ENCODE measurements around the gene EXD1. TPM values are rescaled to one million over a fixed set of nuclear protein-coding genes. Genes with fewer than 3 reads are reported as not detected.

EXD1 gene
- total and polyA plus RNA-seq, 12 donors = not detected

DNA sequence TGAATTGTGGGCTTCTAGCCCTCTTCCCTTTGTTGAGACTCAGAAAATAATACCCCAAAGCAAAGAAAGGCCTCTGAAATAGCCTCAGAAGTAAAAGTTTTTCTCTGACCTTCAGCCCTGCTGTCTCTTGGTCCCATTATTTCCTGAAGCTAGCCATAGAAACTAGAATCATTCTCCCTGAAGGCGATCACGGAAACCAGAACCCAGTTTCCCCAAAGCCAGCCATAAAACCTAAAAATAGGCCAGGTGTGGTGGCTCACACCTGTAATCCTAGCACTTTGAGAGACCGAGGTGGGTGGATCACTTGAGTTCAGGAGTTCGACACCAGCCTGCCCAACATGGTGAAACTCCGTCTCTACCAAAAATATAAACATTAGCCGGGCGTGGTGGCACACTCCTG lies 27.2 kb downstream of the EXD1 start:
- no peaks in the 10 kb centered on the region for H3K9me3 ChIP-seq
- H3K27me3 ChIP-seq = peaks cover 0 to 19% (median 0%) of the 10 kb centered on the region in 7 donors
- WGBS, 2 donors = 93 to 98% methylated on average over 7 of the region's 7 CpGs
- DNase-seq = no peak
- ATAC-seq = no peak
- H3K36me3 ChIP-seq = no peaks in the 10 kb centered on the region
- intact Hi-C loops (cut with DNase I) = no loop called here
- no peak for TF ChIP-seq CTCF (IDR thresholded peaks at IDR 0.05)
- no peak overlapping the region for H3K27ac ChIP-seq
- no peak overlapping the region for H3K4me3 ChIP-seq
- no peaks in the 10 kb centered on the region for H3K4me1 ChIP-seq

GRCh38 chr15:41199470-41199869 lies 31.1 kb downstream of the EXD1 start:
- Histone ChIP-seq H3K4me3 (no peak overlapping the region), H3K9me3 (peaks cover 0 to 4% (median 0%) of the 10 kb centered on the region in 11 donors), H3K27ac (no peak overlapping the region), H3K36me3 (no peaks in the 10 kb centered on the region), H3K27me3 (peaks cover 0 to 7% (median 0%) of the 10 kb centered on the region in 7 donors), H3K4me1 (no peaks in the 10 kb centered on the region)
- ATAC-seq (no peak), DNase-seq (no peak)
- no peak for TF ChIP-seq CTCF (IDR thresholded peaks at IDR 0.05)
- intact Hi-C loops (cut with DNase I) = no loop called here

DNA sequence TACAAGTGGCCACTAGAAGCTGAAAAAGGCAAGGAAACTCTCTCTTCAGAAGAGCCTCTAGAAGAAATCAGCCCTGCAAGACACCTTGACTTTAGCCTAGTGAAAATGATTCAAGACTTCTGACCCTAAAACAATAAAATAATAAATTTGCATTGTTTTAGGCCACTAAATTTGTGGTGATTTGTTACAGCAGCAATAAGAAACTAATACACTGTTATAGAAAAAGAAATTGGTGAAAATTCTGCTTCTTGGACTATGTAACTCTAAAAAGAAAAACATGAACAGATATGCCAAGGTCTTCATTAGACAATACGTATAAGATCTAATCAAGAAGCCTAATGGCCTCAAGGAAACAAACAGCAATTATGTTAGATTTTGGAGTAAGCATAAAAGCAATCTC lies 36.1 kb downstream of the EXD1 start:
- intact Hi-C loops (cut with DNase I) = no loop called here
- Histone ChIP-seq H3K4me3 (no peak overlapping the region), H3K27me3 (no peaks in the 10 kb centered on the region)

GRCh38 chr15:41183581-41183980 lies 47.0 kb downstream of the EXD1 start:
- WGBS, 2 donors = 57 to 63% methylated on average over 2 of the region's 2 CpGs
- H3K4me1 ChIP-seq = no peaks in the 10 kb centered on the region
- intact Hi-C loops (cut with DNase I) = loop anchor here in 5 of 10 donors (5.0 to 10.0 kb wide), 4 partner anchors 159 to 329 kb away; no protein-coding TSS in a partner anchor
- TF ChIP-seq CTCF (IDR thresholded peaks at IDR 0.05) = no peak
- ATAC-seq (no peak), DNase-seq (no peak)
- H3K27me3 ChIP-seq = no peaks in the 10 kb centered on the region
- H3K9me3 ChIP-seq = no peaks in the 10 kb centered on the region
- H3K4me3 ChIP-seq = no peak overlapping the region
- no peaks in the 10 kb centered on the region for H3K36me3 ChIP-seq
- H3K27ac ChIP-seq = no peak overlapping the region

More for the DNA sequence above, 36.1 kb downstream of the EXD1 start:
- no peak overlapping the region for H3K27ac ChIP-seq
- DNase-seq = no peak
- ATAC-seq = no peak
- H3K9me3 ChIP-seq = peaks cover 0 to 6% (median 0%) of the 10 kb centered on the region in 11 donors
- H3K4me1 ChIP-seq = no peaks in the 10 kb centered on the region
- no peaks in the 10 kb centered on the region for H3K36me3 ChIP-seq
- 89 to 92% methylated on average over 1 of the region's 1 CpG for WGBS, 2 donors
- TF ChIP-seq CTCF (IDR thresholded peaks at IDR 0.05) = no peak

All from heart right ventricle (tissue), 16 donors.